HUDEP-2 (cell line): ENCODE data around the gene GTF2IRD1.
"Not testable (repeated sequence)": the region's sequence is repeated elsewhere in the genome, so short reads cannot be mapped to it uniquely, and the experiment has no call there.

Source experiments
- DNase-seq, 76 experiments: peaks; one replicate each; lab custom pipeline; 2025; ENCODE audit not compliant: unreplicated experiment in 76 of 76; lab: John Stamatoyannopoulos, UW

The GTF2IRD1 gene

DNA sequence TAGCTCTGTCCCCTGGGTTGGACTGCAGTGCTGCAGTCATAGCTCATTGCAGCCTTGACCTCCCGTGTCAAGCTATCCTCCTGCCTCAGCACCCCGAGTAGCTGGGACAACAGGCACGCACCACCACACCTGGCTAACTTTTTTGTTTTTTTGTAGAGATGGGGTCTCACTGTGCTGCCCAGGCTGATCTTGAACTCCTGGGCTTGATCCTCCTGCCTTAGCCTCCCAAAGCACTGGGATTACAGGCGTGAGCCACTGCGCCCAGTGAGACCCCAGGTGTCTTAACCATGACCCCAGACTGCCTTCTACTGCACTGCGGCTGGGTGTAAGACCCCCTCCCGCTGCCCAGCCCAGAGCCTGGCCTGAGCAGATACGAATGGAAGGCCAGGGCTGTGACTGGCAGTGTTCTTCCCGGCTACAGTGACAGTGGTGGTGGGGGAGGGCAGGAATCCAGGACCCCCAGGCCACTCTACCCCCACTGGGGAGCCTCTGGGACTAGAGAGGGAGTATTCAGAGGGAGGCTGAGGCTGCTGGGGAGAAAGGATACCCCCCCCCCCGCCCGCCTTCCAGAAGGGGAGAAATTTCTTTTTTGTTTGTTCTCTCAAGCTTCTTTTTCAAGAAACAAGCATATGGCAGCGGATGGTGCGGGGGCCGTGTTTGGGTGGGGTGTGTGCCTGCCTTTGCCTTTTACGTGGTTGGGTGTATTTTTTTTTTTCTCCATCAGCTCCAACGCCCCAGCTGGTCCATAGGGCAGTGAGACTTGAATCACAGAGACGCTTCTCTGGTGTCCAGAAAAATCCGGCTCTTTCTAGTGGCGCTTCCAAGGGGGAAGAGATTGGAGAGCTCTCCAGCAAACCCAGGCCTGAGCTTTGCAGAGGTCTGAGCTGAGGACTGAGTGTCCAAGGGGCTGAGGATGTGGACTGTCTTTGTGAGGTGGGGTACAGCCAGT lies 36.6 kb downstream of the GTF2IRD1 start:
- no peak for DNase-seq

DNA sequence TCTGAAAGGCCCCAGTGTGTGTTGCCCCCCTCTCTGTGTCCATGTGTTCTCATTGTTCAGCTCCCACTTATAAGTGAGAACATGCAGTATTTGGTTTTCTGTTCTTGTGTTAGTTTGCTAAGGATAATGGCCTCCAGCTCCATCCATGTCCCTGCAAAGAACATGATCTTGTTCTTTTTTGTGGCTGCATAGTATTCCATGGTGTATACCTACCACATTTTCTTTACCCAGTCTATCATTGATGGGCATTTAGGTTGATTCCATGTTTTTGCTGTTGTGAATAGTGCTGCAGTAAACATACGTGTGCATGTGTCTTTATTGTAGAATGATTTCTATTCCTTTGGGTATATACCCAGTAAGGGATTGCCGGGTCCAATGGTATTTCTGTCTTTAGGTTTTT lies 37.8 kb downstream of the GTF2IRD1 start:
- DNase-seq = not testable (repeated sequence)

DNA sequence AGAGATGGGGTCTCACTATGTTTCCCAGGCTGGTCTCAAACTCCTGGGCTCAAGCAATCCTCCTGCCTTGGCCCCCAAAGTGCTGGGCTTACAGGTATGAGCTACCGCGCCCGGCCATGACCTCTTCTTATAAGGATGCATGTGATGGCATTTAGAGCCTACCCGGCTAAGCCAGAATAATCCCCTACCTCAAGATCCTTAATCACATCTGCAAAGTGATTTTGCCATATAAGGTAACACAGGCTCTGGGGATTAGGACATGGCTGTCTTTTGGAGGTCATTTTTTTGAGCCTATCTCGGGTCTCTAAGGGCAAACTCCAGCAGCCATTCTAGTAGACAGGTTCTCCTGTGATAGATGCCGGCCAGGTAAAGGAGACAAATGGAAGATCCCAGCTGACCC lies 39.6 kb downstream of the GTF2IRD1 start:
- DNase-seq = no peak

DNA sequence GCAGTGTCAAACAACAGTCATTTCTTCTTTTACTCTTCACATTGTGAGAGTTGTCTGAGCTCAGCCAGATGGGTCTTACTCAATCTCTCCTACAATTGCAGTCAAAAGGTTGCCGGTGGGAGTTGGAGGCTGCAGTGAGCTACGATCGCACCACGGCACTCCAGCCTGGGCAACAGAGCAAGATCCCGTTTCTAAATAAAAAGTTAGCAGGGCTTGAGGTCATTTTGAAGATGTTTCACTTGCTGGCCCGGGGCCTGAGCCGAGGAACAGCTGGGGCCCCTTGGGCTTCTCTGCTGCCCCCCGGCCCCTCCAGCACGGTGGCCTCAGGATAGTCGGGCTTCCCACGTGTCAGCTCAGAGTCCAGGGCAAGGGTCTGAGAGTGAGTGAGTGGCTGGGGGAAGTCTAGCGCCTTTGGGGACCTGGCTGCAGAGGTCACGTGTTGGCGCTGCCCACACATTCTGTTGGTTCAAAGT lies 40.4 kb downstream of the GTF2IRD1 start:
- DNase-seq = no peak

DNA sequence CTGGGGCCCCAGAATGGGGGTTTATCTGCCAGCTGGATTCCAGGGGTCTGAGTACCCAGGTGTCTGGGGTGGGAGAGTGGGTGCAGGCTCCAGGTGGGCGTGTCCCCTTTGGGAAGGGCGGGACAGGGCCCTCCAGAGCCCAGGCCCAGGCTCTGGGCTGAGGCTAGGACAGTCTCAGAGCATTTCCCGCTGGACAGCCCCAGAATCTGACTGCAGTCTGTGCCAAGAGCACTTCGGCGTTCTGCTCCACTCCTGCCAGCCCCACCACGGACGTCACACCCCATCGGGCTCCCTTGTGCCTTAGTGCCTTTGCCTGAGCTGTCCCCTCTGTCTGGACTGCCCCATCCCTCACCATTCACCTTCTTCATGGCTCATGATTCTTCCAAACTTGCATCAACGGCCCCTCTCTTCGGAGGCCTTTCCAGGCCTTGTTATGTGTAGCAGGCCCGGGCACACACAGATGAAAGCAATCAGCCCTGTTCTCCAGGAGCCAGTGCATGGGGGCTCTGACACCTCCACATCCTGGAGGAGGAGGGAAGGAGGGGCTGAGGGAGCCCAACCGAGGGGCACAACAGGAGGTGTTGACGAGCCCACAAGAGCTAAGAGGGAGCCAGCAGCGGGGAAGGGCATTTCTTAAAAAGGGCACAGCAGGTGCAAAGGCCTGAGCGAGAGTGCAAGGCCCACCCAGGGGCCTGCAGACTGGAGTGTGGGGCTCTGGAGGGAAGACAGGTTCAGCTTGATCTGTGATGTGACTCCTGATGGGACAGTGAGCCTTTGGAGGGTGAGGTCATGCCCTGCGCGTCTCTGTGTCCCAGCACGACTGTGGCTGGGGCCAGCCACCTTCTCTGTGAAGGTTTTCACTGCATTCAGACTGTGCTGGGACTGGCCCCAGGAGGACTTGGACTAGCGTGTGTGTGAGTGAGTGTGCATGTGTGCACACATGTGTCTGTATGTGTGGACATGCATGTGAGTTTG lies 41.7 kb downstream of the GTF2IRD1 start:
- DNase-seq = no peak

DNA sequence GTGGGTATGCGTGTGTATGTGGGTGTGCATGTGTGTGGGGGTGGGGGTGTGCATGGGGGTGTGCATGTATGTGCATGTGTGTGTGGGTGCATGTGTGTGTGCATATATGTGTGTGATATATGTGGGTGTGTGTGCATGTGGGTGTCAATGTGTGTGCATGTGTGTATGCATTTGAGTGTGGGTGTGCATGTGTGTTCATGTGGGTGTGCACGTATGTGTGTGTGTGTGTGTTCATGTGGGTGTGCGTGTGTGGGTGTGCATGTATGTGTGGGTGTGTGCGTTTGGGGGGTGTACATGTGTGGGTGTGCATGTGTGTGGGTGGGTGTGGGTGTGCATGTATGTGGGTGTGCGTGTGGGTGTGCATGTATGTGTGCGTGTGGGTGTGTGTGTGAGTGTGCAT lies 42.6 kb downstream of the GTF2IRD1 start:
- no peak for DNase-seq

DNA sequence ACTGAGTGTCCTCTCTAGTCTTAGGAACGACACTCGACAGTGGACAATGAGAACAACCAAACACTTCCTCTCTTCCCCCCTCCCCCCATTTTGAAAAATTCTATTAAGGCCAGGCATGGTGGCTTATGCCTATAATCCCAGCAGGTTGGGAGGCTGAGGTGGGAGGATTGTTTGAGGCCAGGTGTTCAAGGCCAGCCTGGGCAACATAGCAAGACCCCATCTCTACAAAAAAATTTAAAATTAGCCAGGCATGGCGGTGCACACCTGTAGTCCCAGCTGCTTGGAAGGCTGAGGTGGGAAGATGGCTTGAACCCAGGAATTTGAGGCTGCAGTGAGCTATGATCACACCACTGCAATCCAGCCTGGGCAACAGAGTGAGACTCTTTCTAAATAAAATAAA lies 43.1 kb downstream of the GTF2IRD1 start:
- DNase-seq = not testable (repeated sequence)

DNA sequence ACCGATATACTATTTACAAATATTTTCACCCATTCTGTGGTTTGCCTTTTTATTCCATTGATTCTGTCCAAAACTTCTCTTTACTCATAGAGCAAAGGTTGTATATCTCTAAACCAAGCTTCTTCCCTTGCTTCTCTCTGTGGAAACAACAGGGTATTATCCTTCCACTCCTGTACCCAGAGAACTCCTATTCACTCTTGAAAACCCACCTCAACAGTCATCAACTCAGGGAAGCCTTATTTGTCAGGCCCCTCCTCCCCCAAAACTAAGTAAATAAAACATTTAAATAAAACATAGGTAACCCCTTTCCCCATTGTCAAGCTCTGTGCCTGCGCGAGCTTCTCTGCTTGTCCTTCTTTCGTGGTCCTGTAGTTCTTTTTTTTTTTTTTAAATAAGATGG lies 44.6 kb downstream of the GTF2IRD1 start:
- no peak for DNase-seq

DNA sequence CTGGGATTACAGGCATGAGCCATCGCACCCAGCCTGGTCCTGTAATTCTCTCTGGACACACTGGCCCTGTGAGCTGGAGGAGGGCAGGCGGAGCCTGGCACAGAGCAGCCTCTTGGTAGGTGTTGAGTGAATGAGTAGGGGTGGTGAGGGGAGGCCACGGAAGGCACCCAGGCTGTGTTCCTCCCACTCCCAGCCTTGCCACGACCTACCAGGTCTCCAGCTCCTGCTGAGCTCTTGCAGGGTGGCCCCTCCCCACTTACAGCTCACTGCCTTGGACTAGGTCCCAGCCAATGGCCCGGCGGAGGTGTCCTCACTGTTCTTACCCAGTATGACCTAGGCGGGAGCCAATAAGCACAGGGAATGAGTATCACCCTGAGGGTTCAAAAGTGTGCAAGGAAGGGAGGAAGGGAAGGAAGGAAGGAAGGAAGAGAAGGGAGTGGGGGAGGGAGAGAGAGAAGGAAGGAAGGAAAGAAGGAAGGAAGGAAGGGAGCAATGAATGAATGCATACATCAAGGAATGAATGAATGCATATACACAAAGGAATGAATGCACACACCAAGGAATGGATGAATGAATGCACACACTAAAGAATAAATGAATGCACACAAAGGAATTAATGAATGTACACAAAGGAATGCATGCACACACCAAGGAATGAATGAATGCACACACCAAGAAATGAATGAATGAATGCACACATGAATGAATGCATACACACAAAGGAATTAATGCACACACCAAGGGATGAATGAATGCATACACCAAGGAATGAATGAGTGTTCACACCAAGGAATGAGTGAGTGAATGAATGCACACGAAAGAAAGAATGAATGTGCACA lies 45.5 kb downstream of the GTF2IRD1 start:
- DNase-seq = peak in 1 of 76 experiments; percentile 24

DNA sequence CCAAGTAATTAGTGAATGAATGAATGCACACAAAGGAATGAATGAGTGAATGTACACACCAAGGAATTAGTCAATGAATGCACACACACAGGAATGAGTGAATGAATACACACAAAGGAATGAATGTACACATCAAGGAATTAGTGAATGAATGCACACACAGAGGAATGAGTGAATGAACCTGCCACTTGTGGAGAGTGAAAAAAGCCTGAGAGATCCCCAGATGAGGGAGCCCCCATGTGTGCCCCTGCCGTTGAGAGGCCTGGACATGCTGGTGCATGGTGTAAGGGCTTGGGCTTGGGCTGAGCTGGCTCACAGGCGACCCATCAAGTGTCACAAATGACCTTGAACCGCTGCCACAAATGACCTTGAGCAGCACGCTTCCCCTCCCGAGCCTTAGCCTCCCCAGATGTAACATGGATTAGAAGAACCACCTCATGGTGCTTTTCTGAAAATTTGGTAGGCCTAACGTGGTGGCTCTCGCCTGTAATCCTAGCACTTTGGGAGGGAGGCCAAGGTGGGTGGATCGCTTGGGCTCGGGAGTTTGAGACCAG lies 46.2 kb downstream of the GTF2IRD1 start:
- DNase-seq = peak in 1 of 76 experiments; percentile 16

DNA sequence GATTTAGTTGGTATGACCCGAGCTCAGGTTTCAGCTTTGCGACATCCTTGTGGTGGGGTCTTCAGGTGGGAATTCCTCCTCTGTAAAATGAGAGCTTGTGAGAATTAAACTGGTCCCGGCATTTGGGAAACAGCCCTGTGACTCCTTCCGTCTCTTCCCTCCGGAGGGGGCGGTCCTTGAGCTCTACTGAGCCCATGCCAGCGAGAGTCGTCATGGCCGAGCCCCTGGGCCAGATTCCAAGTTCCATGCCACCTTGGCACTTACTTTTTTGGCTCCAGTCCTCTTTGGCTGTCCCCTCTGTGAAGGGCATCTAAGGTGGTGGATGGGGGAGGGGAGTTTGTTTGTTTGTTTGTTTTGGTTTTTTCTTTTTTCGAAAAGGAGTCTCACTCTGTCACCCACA lies 47.6 kb downstream of the GTF2IRD1 start:
- DNase-seq = no peak

DNA sequence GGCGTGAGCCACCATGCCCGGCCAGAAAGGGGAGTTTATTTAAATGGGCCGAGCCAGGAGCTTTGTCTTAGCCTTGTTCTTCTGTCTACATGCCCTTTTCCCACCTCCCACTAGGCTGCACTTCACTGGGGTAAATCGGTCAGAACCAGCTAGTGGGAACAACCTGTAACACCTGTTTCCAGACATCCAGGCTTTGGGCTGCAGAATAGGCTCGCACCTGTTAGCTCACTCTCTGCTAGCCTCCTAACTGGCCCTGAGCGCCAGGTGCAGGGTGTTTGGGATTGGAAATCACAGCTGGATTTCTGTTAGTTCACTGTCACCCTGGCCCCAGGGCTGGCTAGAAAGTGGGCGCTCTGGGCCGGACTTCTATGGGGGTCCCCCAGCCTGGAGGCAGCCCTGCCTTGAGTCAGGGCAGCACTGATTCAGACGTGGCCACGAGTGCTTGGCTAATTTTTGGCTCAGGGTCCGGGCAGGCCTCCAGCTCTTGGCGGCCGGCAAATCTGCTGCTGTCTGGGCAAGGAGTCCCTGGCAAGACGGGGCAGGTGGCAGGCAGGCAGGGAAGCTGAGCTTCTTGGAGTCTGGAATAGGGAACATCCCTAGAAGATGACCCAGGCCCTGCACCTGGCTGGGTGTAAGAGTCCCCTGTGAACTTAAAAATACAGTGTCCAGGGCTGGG lies 48.6 kb downstream of the GTF2IRD1 start:
- DNase-seq = no peak

DNA sequence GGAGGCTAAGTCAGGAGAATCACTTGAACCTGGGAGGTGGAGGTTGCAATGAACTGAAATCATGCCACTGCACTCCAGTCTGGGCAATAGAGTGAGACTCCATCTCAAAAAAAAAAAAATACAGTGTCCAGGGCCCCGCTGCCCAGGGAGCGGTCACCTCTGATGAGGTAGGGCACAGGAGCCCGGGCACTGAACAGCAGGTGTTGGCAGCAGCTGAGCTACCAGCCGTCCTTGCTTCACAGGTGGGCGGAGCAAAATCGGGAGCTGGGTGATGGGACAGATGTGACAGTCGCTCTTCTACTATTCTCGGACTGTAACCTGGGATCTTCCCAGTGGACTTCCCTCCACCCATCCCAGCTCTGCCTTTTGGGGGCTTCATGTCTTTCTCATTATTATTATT lies 49.4 kb downstream of the GTF2IRD1 start:
- no peak for DNase-seq

DNA sequence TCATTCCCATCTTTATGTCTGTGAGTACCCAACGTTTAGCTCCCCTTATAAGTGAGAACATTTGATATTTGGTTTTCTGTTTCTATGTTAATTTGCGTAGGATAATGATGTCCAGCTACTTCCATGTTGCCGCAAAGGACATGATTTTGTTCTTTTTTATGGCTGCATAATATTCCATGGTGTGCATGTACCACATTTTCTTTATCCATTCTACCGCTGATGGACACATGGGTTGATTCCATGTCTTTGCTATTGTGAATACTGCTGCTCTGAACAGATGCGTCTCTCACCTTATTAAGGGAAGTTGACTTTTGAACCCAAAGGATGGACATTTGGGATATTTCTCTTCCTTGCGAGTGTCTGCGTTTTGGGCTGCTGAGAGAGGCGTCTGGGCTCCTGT lies 50.2 kb downstream of the GTF2IRD1 start:
- DNase-seq = no peak

DNA sequence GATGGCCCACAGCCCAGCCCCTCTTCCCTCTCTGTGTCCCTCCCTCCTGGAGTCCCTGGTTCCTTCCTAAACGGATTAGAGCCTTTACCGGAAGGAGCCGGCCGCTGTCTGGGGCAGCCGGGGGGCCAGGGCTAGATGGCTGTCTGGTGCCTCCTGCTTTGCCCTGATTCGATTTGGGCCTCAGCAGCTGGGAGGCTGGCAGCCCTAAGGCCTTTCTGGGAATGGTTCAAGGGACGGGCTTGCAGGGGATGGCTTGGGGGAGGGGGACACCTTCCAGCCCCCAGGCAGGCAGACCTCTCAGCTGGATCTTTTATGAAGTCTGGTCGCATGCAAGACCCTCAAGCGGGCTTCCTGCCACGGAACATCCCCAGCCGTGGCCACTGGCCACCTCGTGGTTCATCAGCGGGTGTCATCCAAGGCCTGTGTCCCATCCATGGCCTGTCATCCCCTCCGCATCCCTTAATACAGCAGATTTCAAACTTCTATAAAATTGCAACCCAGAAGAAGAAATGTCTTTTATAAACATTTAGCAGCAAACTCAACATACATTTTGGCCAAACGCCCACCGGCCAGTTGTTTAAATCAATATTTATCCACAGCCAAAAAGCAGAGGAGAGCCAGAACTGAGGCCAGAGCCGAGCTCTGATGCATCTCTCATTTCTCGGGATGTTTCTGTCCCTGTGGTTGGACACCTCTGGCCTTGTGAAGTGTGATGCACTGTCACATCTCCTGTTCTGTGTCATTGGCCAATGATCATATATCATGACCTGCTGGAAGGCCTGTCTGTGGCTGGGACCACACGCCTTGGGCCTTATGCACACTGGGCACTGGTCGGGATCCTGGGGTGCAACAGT lies 52.0 kb downstream of the GTF2IRD1 start:
- no peak for DNase-seq

DNA sequence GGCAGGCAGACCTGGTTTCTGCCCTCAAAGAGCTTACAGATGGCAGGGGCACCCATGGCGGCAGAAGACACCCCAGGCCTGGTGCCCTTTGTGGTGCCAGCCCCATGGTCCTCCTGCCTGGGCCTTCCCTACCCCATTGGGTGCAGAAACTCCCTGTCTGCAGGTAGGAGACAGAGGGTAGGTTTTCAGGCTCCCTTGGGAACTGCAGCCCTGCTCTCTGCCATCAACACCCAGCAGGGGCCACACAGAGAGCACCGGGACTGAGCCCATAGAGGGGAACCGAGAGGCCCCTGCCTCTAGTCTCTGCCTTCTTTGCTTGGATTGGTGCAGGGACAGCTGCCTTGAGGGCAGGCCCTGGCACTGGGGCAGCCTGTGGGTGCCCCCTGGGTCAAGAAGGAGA lies 52.6 kb downstream of the GTF2IRD1 start:
- DNase-seq = no peak

DNA sequence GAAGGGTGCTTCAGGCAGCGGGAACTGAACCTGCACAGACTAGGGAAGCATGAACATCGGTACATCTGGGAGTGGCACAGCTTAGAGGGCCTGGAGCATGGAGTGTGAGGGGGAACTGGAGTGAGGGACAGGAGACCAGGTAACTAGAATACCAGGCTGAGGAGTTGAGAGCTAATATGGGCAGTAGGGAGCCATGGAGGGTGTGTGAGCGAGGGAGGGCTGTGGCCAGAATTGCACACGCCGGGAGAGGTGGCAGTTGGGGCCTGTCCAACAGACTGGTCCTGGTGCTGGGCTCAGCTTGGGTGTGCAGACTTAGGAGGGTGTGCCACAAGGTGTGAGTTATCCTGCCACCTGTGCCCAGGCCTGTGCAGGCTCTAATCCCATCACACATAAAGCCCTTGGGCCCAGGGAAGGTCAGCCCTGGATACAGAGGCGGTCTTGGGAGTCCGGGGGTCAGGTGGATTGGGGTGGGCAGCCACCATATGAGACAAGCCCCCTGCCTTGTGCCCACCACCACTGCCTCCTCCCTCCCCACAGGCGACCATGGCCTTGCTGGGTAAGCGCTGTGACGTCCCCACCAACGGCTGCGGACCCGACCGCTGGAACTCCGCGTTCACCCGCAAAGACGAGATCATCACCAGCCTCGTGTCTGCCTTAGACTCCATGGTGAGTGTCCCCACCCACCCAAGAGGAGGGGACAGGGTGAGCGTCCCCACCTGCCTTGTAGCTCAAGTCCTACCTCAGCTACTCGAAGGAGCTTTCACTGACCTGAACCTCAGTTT lies 54.0 kb downstream of the GTF2IRD1 start:
- DNase-seq = no peak

DNA sequence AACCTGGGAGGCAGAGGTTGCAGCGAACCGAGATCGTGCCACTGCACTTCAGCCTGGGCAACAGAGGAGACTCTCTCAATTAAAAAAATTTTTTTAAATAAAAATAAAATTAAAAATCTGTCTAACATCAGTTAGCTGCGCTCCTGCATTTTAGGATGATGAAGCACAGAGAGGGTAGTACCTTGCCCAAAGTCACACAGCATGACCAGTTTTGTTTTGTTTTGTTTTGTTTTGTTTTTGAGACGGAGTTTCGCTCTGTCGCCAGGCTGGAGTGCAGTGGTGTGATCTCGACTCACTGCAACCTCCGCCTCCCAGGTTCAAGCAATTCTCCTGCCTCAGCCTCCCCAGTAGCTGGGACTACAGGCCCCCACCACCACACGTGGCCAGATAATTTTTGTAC lies 55.7 kb downstream of the GTF2IRD1 start:
- DNase-seq = not testable (repeated sequence)
